ENCODE data around the gene CAMSAP2.

- TF ChIP-seq POLR2A (IDR thresholded peaks at IDR 0.05) (no peak), CTCF (IDR thresholded peaks at IDR 0.05) (no peak), POLR2AphosphoS5 (IDR thresholded peaks at IDR 0.05) (no peak)
These were observed 133.9 kb downstream of the CAMSAP2 start, which contains the start of gene GPR25 for GRCh38 chr1:200872446-200873115.
